Hematopoietic multipotent progenitor cell treated with erythropoietin and hydrocortisone succinate and interleukin-3 and kit ligand, for 17 days (in vitro differentiated cells): ENCODE data around the gene ITPR1.
A peak's percentile ranks its signal among the peaks of the same experiment; 100 is the strongest.

Source experiments
- DNase-seq: peaks from one replicate; pipeline ENCODE4 v3.0.0-alpha.2; 2015; ENCODE audit warnings: low spot score

ITPR1 gene

DNA sequence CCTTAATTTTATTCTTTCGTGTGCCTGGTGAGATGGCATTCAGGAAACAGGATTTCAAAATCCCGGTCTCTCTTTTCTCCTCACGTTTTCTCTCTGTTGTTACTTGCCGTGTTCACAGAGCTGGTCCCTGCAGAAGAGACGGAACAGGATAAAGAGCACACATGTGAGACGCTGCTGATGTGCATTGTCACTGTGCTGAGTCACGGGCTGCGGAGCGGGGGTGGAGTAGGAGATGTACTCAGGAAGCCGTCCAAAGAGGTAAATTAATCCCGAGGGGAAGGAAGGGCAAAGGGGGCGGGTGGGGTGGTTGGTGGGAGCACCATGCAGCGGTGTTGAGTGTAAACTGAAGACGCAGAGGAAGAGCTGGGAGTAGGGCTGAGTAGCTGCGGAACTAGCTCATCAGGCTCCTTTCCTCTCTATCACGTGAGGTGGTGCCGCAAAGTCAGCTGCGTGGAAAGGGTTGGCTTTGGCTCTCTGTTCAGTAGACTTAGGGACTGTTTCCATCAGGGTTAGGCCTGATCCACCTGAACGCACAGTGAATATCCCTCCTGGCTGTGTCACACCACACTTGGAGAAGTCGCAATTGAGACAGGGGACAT, 321.3 kb downstream of the ITPR1 start:
- DNase-seq, result peak; percentile 78

DNA sequence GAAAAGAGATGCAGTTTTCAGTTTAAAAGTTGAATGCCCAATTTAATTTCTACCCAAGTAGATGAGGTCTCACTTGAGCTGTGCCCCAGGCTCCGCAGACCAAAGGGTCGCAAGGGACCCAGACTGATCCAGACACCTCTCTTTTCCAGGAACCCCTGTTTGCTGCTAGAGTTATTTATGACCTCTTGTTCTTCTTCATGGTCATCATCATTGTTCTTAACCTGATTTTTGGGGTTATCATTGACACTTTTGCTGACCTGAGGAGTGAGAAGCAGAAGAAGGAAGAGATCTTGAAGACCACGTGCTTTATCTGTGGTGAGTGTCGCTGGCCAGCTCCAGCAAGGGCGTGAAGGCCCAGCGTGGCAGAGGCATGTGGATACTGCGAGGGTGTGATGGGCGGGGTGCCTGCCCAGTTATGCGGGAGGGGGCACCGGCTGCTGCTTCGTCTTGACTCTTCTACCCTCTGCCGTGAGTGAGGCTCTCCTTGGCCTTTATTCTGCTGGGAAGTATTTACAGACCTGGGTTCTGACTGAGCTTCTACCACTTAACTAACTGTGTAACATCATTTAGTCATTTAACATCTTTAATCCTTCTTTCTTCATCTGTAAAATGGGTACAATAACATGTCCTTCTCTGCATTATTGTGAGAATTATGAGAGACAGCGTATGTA, 321.9 kb downstream of the ITPR1 start:
- no peak for DNase-seq

DNA sequence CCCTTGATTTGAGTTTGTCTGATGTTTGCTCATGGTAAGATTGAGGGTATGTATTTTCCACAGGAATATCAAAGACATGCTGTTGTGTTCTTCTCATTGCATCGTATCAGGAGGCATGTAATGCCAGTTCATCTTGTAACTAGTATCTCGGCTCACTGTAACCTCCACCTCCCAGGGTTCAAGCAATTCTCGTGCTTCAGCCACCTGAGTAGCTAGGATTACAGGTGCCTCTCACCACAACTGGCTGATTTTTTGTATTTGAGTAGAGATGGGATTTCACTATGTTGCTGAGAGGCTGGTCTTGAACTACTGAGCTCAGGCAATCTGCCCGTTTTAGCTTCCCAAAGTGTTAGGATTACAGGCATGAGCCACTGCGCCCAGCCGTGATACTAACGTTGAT, 323.2 kb downstream of the ITPR1 start:
- no peak for DNase-seq

DNA sequence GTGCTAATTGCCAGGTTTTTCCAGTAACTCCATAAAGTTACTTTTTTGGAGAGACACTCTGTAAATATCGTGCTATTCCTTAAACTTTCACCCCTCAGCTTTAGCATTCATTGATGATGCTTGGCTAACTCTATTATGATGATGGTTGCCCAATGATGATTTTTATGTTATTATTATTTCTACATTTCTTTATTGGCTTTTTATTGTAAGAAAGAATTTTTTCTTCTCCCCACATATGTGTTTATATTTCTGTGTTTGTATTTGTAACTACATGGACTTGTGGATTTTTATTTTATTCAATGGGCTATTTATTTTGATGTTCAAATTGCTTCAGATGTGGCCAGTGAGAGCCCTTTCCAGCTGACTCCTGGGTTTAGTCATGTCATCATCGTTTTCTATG, 323.6 kb downstream of the ITPR1 start:
- DNase-seq, result no peak

DNA sequence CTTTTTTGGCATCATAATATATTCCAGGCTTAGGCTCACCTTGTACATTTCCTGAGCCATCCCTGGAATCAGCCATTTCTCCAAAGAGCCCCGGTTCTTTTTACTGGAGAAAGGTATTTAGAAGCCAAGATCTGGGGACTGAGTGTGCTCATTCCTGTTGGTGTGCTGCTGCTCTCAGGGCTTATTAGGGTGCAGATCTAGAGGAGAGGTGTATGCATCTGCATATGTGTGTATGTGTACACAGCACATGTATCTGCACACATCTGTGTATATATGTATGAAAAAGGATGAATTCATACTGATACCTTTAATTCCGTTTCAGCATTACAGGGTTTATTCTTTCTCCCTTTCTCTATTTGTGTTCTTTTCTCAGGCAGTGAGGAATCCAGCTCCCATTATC, 324.0 kb downstream of the ITPR1 start:
- no peak for DNase-seq

DNA sequence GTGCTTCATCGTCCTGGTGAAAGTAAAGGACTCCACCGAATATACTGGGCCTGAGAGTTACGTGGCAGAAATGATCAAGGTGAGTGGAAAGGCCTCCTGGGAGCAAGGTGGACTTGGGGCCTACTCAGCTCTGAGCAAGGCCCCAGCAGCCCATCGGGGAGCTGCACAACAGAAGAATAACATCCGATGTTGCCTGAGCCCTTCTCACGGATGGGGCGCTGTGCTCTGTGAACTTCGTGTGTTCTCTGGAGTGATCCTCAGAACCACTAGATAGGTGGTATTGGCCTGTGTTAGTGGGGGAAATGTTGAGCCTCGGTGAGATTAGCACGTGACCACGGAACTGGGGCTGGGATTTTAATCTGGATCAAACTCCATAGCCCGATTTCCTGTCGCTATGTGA, 325.0 kb downstream of the ITPR1 start:
- no peak for DNase-seq

GRCh38 chr3:4818986-4819693, 326.0 kb downstream of the ITPR1 start:
- no peak for DNase-seq

- no peak for DNase-seq
Measured at GRCh38 chr3:4819746-4820145, 326.6 kb downstream of the ITPR1 start.

GRCh38 chr3:4820296-4821121, 327.4 kb downstream of the ITPR1 start:
- DNase-seq, result no peak

DNA sequence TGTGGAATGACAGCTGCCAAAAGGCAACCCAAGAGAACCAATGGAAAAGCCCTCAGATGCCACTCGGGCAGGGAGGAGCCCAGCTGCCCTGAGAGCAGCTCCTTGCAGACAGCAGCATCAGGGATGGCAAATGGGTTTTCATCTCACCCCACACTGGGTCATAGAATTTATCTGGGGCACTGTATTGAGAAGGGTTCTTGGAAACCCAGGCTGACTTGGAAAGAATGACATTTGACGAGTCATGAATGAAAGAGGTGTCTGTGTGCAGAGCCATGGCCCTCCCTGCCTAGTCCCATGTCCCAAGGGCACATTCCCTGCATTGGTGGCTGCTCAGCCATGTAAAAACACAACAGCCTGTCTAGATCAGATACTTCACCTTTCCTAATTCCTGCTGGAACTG, 328.2 kb downstream of the ITPR1 start:
- no peak for DNase-seq

DNA sequence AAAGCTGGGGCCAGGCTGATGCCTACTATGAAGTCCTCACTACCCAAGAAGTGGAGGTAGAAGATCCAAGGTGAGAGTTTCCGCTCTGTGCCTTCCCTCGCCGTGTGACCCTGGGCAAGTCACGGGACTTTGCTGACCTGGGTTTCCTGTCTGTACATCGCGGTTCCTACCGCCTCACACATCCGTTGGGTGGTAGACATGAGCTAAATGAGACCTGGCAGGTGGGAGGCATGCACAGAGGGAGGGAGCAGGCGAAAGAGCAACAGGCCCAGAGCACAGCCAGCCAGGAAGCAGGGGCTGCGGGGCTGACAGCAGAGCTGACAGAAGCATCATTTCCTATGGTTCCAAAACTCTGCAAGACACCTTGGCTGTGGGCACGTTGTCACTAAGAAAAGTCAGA, 328.8 kb downstream of the ITPR1 start:
- no peak for DNase-seq

- DNase-seq, result no peak
Measured at GRCh38 chr3:4822568-4822967, 329.4 kb downstream of the ITPR1 start.

DNA sequence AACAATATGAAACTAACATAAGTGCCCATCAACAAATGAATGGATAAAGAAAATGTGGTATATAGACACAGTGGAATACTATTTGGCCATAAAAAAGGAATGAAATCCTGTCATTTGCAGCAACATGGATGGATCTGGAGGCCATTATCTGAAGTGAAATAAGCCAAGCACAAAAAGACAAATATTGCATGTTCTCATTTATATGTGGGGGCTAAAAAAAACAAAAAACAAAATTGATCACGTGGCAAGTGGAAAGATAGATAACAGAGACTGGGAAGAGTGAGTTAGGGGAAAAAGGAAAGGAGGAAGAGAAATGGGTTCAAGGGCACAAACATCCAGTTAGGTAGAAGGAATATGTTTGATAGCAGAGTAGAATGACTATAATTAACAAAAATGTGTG, 330.2 kb downstream of the ITPR1 start:
- no peak for DNase-seq

DNA sequence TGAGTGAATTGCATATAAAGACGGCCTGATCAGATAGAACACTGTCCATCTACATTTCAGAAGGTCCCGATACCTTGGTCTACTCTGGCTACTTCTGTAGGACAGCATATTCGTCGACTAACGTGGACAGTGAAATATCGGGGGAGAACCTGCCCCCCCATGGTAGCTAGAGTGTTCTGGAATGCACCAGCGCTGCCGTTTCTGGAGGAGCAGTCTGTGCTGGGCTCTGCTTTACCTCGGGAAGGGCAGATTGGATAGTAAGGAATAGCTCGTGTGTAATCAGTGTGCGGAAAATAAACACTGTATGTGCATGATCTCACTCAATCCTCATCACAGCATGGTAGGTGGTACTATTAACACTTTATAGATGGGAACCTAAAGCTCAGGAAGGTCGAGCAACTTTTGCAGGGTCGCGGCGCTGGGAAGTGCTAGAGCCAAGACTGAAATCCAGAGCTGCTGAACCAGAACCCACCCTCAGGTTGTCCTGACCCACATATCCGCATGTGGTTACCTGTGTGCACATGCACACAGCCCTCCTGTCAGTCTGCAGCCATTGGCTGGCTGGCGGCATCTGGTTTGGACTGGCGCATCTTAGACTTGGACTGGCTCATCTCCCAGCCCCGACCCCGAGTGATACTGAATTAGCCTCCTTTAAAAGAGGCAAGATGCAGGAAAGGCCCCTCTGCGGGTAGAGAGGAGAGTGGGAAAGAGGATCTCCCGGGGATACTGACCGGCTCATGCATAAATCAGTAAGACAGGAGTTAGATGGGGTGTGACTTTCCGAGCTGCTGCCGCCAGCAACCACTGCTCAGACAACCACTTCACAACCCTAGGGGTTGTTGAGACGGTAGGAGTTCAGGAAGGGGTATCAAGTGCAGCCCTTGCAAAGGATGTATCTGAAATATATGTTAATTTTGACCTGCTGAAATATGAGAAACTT, 331.1 kb downstream of the ITPR1 start:
- DNase-seq, result no peak

DNA sequence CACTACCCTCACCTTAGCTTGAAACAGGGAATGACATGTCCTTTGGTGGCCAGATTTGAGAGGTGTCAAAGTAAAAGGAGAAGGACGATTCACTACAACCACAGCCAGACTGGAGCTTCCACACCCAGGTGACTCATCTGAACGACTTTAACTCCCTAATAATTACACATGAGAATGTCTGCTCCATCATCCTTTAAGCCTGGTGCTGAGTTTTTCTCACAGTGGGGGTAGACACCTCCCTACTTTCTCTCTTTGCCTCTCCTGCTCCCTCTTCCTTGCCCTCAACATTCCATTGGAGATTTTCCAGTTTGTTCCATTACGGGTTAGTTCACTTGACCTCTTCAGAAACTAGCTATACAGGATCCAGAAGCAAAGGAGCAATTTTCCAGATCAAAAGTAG, 331.8 kb downstream of the ITPR1 start:
- peak; percentile 33 for DNase-seq

GRCh38 chr3:4825436-4826236, 332.5 kb downstream of the ITPR1 start:
- DNase-seq, result peak; percentile 50

GRCh38 chr3:4826237-4827100, 333.3 kb downstream of the ITPR1 start:
- DNase-seq, result no peak

DNA sequence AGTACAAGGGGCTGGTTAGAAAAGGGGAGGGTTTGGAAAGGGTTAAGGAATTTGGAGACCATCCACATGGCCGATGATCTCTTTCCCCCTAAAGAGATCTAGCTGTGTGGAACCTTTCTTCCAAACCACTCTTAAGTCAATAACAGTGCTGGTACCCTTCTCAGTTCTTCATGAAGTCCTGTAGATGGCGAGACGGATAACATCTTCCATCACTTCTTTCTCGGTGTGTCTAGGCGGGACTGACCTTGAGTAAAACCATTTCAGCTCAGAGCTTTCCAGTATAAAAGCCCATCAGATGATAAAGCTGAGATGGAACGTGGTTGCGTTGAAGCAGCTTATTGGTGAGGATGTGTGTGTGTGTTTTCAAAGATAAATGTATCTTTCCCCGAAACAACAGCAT, 334.6 kb downstream of the ITPR1 start:
- DNase-seq, result no peak

DNA sequence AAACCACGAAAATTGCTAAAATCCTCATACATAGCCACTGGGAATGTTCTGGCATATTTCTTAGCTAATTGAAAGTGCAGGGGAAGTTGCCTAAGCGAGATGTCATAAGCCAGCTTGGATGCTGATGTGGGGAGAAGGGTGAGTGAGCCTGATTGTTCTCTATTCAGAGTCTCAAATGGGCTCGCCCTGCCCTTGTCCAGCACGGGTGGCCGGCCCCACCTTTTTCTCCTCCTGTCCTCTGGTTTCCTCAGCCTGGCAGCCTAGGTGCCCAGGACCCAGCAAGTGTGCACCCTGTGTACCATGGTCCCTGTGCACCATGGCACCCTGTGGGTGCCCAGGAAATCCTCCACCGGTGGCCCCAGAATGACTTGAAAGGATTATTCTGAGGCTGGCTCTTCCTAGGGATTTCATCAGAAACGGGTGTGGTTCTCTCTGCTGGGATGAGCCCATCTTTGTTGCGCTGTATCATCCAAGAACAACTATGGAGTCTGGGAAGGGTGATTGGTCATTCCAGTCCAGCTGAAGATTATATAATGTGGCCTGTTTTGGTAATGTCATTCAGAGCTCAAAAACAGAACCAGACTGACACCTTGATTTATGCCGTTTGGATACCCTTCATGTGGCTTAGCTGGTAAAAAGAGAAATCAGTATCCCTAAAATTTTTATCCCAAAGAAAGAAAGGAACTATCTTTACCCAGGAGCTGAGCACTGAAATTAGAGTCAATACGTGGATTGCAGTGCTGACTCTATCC, 335.3 kb downstream of the ITPR1 start:
- DNase-seq, result no peak
